HAP-1 (cell line): ENCODE measurements around the gene NHLRC2.

ENCODE experiments used
- DNase-seq, 2 experiments: peaks; one replicate each; pipeline ENCODE4 v3.0.0-alpha.2; 2016 to 2020; ENCODE audit warnings: low spot score in 2 of 2
- H3K27me3 ChIP-seq: fragments of 250-450 bp; sonication (Bioruptor Pico); 2 replicates; pipeline ENCODE4 v1.5.1; 2020; ENCODE audit warnings: low read depth, mild to moderate bottlenecking, moderate library complexity
- H3K36me3 ChIP-seq: fragments of 250-450 bp; sonication (Bioruptor Pico); replicated peaks from 2 replicates; pipeline ENCODE4 v1.5.1; 2020; ENCODE audit warnings: mild to moderate bottlenecking
- H3K4me1 ChIP-seq: fragments of 250-450 bp; sonication (Bioruptor Pico); 2 replicates; pipeline ENCODE4 v1.5.1; 2020; ENCODE audit warnings: mild to moderate bottlenecking
- H3K4me3 ChIP-seq: fragments of 250-450 bp; sonication (Bioruptor Pico); 2 replicates; pipeline ENCODE4 v1.5.1; 2020; ENCODE audit warnings: mild to moderate bottlenecking, moderate library complexity
- H3K9me3 ChIP-seq: fragments of 250-450 bp; sonication (Bioruptor Pico); 2 replicates; pipeline ENCODE4 v1.5.1; 2020; ENCODE audit warnings: mild to moderate bottlenecking, moderate library complexity
- in situ Hi-C: fragments of 300-500 bp; cut with MboI; formaldehyde crosslinking; loops from 3 replicates; pipeline ENCODE4 v1.14.3; 2020; ENCODE audit warnings: low sequenced_read_pairs, inconsistent platforms, mixed read lengths

NHLRC2 gene

GRCh38 chr10:113947184-113948041, 93.0 kb downstream of the NHLRC2 start:
- H3K36me3 ChIP-seq = no peaks in the 10 kb centered on the region
- no peaks in the 10 kb centered on the region for H3K9me3 ChIP-seq
- H3K4me3 ChIP-seq = no peak overlapping the region
- no peaks in the 10 kb centered on the region for H3K27me3 ChIP-seq
- in situ Hi-C loops = no loop called here
- no peaks in the 10 kb centered on the region for H3K4me1 ChIP-seq
- DNase-seq = no peak

- no peak overlapping the region for H3K4me3 ChIP-seq
- DNase-seq = no peak
- no peaks in the 10 kb centered on the region for H3K9me3 ChIP-seq
- in situ Hi-C loops = no loop called here
- H3K27me3 ChIP-seq = no peaks in the 10 kb centered on the region
- no peaks in the 10 kb centered on the region for H3K4me1 ChIP-seq
- H3K36me3 ChIP-seq = no peaks in the 10 kb centered on the region
These were observed 93.6 kb downstream of the NHLRC2 start for GRCh38 chr10:113948048-113948447.

GRCh38 chr10:113950268-113950667, 95.8 kb downstream of the NHLRC2 start:
- in situ Hi-C loops = no loop called here
- Histone ChIP-seq H3K9me3 (no peaks in the 10 kb centered on the region), H3K27me3 (no peaks in the 10 kb centered on the region), H3K36me3 (no peaks in the 10 kb centered on the region), H3K4me3 (no peak overlapping the region), H3K4me1 (no peaks in the 10 kb centered on the region)
- no peak for DNase-seq

GRCh38 chr10:113953505-113954272, 99.2 kb downstream of the NHLRC2 start:
- H3K9me3 ChIP-seq = no peaks in the 10 kb centered on the region
- no peaks in the 10 kb centered on the region for H3K27me3 ChIP-seq
- H3K4me1 ChIP-seq = no peaks in the 10 kb centered on the region
- no peak for DNase-seq
- no peak overlapping the region for H3K4me3 ChIP-seq
- in situ Hi-C loops = no loop called here
- no peaks in the 10 kb centered on the region for H3K36me3 ChIP-seq

- in situ Hi-C loops = no loop called here
- H3K27me3 ChIP-seq = no peaks in the 10 kb centered on the region
- no peak overlapping the region for H3K4me3 ChIP-seq
- no peaks in the 10 kb centered on the region for H3K36me3 ChIP-seq
- H3K9me3 ChIP-seq = no peaks in the 10 kb centered on the region
- DNase-seq = no peak
- no peaks in the 10 kb centered on the region for H3K4me1 ChIP-seq
These were observed 99.9 kb downstream of the NHLRC2 start for GRCh38 chr10:113954409-113954808.

- Histone ChIP-seq H3K4me1 (no peaks in the 10 kb centered on the region), H3K27me3 (no peaks in the 10 kb centered on the region), H3K9me3 (no peaks in the 10 kb centered on the region), H3K36me3 (no peaks in the 10 kb centered on the region), H3K4me3 (no peak overlapping the region)
- DNase-seq = no peak
- in situ Hi-C loops = no loop called here
These were observed 102.6 kb downstream of the NHLRC2 start for GRCh38 chr10:113957013-113957412.

GRCh38 chr10:113958631-113959382, 104.3 kb downstream of the NHLRC2 start:
- Histone ChIP-seq H3K9me3 (no peaks in the 10 kb centered on the region), H3K27me3 (no peaks in the 10 kb centered on the region), H3K36me3 (no peaks in the 10 kb centered on the region), H3K4me3 (no peak overlapping the region), H3K4me1 (no peaks in the 10 kb centered on the region)
- in situ Hi-C loops = no loop called here
- DNase-seq = no peak

- in situ Hi-C loops = no loop called here
- Histone ChIP-seq H3K4me1 (no peaks in the 10 kb centered on the region), H3K4me3 (no peak overlapping the region), H3K9me3 (no peaks in the 10 kb centered on the region), H3K27me3 (no peaks in the 10 kb centered on the region), H3K36me3 (no peaks in the 10 kb centered on the region)
- DNase-seq = no peak
These were observed 104.9 kb downstream of the NHLRC2 start for GRCh38 chr10:113959383-113959760.

- DNase-seq = no peak
- no peaks in the 10 kb centered on the region for H3K9me3 ChIP-seq
- in situ Hi-C loops = no loop called here
- H3K4me1 ChIP-seq = no peaks in the 10 kb centered on the region
- no peaks in the 10 kb centered on the region for H3K36me3 ChIP-seq
- no peaks in the 10 kb centered on the region for H3K27me3 ChIP-seq
- H3K4me3 ChIP-seq = no peak overlapping the region
These were observed 106.2 kb downstream of the NHLRC2 start for GRCh38 chr10:113960617-113961181.

GRCh38 chr10:113961182-113962031, 106.9 kb downstream of the NHLRC2 start:
- no peak for DNase-seq
- in situ Hi-C loops = no loop called here
- H3K27me3 ChIP-seq = no peaks in the 10 kb centered on the region
- H3K4me3 ChIP-seq = no peak overlapping the region
- H3K36me3 ChIP-seq = no peaks in the 10 kb centered on the region
- no peaks in the 10 kb centered on the region for H3K9me3 ChIP-seq
- no peaks in the 10 kb centered on the region for H3K4me1 ChIP-seq

GRCh38 chr10:113965077-113965476, 110.6 kb downstream of the NHLRC2 start:
- peaks cover 7% of the 10 kb centered on the region; the same call in 1 of the 2 replicates for H3K4me1 ChIP-seq
- in situ Hi-C loops = no loop called here

GRCh38 chr10:113965683-113966082, 111.2 kb downstream of the NHLRC2 start:
- Histone ChIP-seq H3K36me3 (no peaks in the 10 kb centered on the region), H3K9me3 (no peaks in the 10 kb centered on the region), H3K27me3 (no peaks in the 10 kb centered on the region), H3K4me3 (no peak overlapping the region), H3K4me1 (peaks cover 7% of the 10 kb centered on the region; the same call in 1 of the 2 replicates)
- DNase-seq = no peak
- in situ Hi-C loops = no loop called here

More at GRCh38 chr10:113965077-113965476, 110.6 kb downstream of the NHLRC2 start:
- no peak overlapping the region for H3K4me3 ChIP-seq
- H3K9me3 ChIP-seq = no peaks in the 10 kb centered on the region
- no peak for DNase-seq
- H3K36me3 ChIP-seq = no peaks in the 10 kb centered on the region
- no peaks in the 10 kb centered on the region for H3K27me3 ChIP-seq
